NCI-H345 (cell line): ENCODE results near the gene SKI.

ENCODE experiments used
- DNase-seq: peaks from one replicate; lab custom pipeline; 2025; lab: John Stamatoyannopoulos, UW

SKI gene

GRCh38 chr1:2228157-2228594 is at the start of gene SKI:
TSS of gene SKI (plus strand) at chr1:2228319. CDS start at chr1:2228767, 448 bp downstream.
- no peak for DNase-seq

- DNase-seq: no peak
These were observed 49.2 kb upstream of the SKI start for GRCh38 chr1:2178875-2179274.

- DNase-seq: peak; percentile 86
These were observed 48.7 kb upstream of the SKI start for GRCh38 chr1:2179283-2180013.

- DNase-seq: no peak
These were observed 47.5 kb upstream of the SKI start for GRCh38 chr1:2180297-2181245.

- no peak for DNase-seq
These were observed 46.8 kb upstream of the SKI start for GRCh38 chr1:2181271-2181670.

- DNase-seq: no peak
These were observed 46.4 kb upstream of the SKI start for GRCh38 chr1:2181752-2182151.

GRCh38 chr1:2182376-2182775 is 45.7 kb upstream of the SKI start:
- no peak for DNase-seq

GRCh38 chr1:2183937-2184334 is 44.2 kb upstream of the SKI start:
- no peak for DNase-seq

- DNase-seq: no peak
These were observed 43.6 kb upstream of the SKI start for GRCh38 chr1:2184531-2184930.

GRCh38 chr1:2184934-2185333 is 43.2 kb upstream of the SKI start:
- no peak for DNase-seq

GRCh38 chr1:2185880-2186855 is 42.0 kb upstream of the SKI start:
- no peak for DNase-seq

- no peak for DNase-seq
These were observed 41.2 kb upstream of the SKI start for GRCh38 chr1:2186901-2187300.

GRCh38 chr1:2187619-2188018 is 40.5 kb upstream of the SKI start:
- DNase-seq: no peak

- no peak for DNase-seq
These were observed 39.8 kb upstream of the SKI start for GRCh38 chr1:2188336-2188735.

- DNase-seq: peak; percentile 94
These were observed 38.4 kb upstream of the SKI start for GRCh38 chr1:2189459-2190425.

GRCh38 chr1:2190491-2190976 is 37.6 kb upstream of the SKI start:
- no peak for DNase-seq

- no peak for DNase-seq
These were observed 35.8 kb upstream of the SKI start for GRCh38 chr1:2192031-2192995.

GRCh38 chr1:2193514-2194281 is 34.4 kb upstream of the SKI start:
- DNase-seq: no peak
